T-cell (primary cell): ENCODE measurements around the gene FAM200A. TPM values are rescaled to one million over a fixed set of nuclear protein-coding genes. Genes with fewer than 3 reads are reported as not detected.
"Not testable (repeated sequence)": the region's sequence is repeated elsewhere in the genome, so short reads cannot be mapped to it uniquely, and the experiment has no call there.

Experiments
- ATAC-seq, 4 experiments: fragments of 200-7000 bp in 3 of 4; fragments of 150-1000 bp in 1 of 4; cut with Tn5 transposase; replicated peaks in 1 of 4; 1 replicate in 3 of 4; 2 replicates in 1 of 4; pipeline ENCODE4 v1.10.0; 2021; ENCODE audit warnings: moderate library complexity in 3 of 4, mild to moderate bottlenecking in 2 of 4, moderate number of reproducible peaks in 1 of 4
- CTCF ChIA-PET, 2 donors: fragments of 300-600 bp; sonication (Branson Sonifier 250); formaldehyde crosslinking; loops; one replicate each; lab custom pipeline; 2022; ENCODE audit warnings: antibody characterized with exemption in 2 of 2; lab: Charles Lee
- POLR2A ChIA-PET, 2 donors: fragments of 300-600 bp; sonication (Branson Sonifier 250); formaldehyde crosslinking; loops; one replicate each; lab custom pipeline; 2022; ENCODE audit warnings: antibody characterized with exemption in 2 of 2; lab: Charles Lee
- DNase-seq, 35 experiments: peaks; one replicate each; pipeline versions ENCODE4 v3.0.0 to v3.0.0-alpha.2; 2013 to 2023
- H3K27ac ChIP-seq: one replicate; pipeline ENCODE4 v1.5.1; 2013; ENCODE audit warnings: low read length
- H3K27me3 ChIP-seq, 2 experiments: replicated peaks in 1 of 2; 1 replicate in 1 of 2; 2 replicates in 1 of 2; pipeline versions ENCODE4 v1.6.1 to v1.7.0; 2013; ENCODE audit warnings: low read length in 1 of 2, mixed read lengths in 1 of 2; ENCODE audit not compliant: control insufficient read depth in 2 of 2, insufficient read depth in 2 of 2; ENCODE audit errors: extremely low read depth in 1 of 2
- H3K36me3 ChIP-seq, 2 donors: 1 replicate in 1 of 2; 2 replicates in 1 of 2; pipeline versions ENCODE4 v1.6.1 to v1.7.0; 2013; ENCODE audit warnings: low read length in 1 of 2; ENCODE audit not compliant: control insufficient read depth in 2 of 2, insufficient read depth in 1 of 2; ENCODE audit errors: extremely low read depth in 1 of 2
- H3K4me1 ChIP-seq, 2 experiments: 1 replicate in 1 of 2; 2 replicates in 1 of 2; pipeline versions ENCODE4 v1.6.1 to v1.7.0; 2013; ENCODE audit warnings: low read length in 2 of 2, mixed read lengths in 1 of 2; ENCODE audit not compliant: insufficient read depth in 2 of 2, control insufficient read depth in 1 of 2; ENCODE audit errors: extremely low read depth in 1 of 2
- H3K4me3 ChIP-seq, 2 donors: 1 replicate in 1 of 2; 2 replicates in 1 of 2; pipeline versions ENCODE4 v1.5.1 to v1.7.0; 2013; ENCODE audit warnings: mild to moderate bottlenecking in 2 of 2, low read length in 1 of 2, moderate library complexity in 1 of 2; ENCODE audit not compliant: control insufficient read depth in 1 of 2; ENCODE audit errors: extremely low read depth in 1 of 2
- H3K9me3 ChIP-seq: 2 replicates; pipeline ENCODE4 v1.7.0; 2013
- H3K27ac Mint-ChIP-seq, 2 donors: one replicate each; pipeline ENCODE4 v1.8.0; 2020 to 2021; ENCODE audit warnings: mild to moderate bottlenecking in 2 of 2, mixed read lengths in 2 of 2
- H3K27me3 Mint-ChIP-seq, 2 donors: one replicate each; pipeline ENCODE4 v1.8.0; 2021 to 2022; ENCODE audit warnings: mixed read lengths in 2 of 2
- H3K36me3 Mint-ChIP-seq: one replicate; pipeline ENCODE4 v1.8.0; 2021; ENCODE audit warnings: mixed read lengths
- H3K4me1 Mint-ChIP-seq, 3 donors: one replicate each; pipeline ENCODE4 v1.8.0; 2020 to 2022; ENCODE audit warnings: mixed read lengths in 3 of 3, mild to moderate bottlenecking in 1 of 3
- H3K4me3 Mint-ChIP-seq, 3 donors: one replicate each; pipeline ENCODE4 v1.8.0; 2020 to 2022; ENCODE audit warnings: mild to moderate bottlenecking in 3 of 3, mixed read lengths in 3 of 3, moderate library complexity in 3 of 3
- H3K9me3 Mint-ChIP-seq, 3 donors: one replicate each; pipeline ENCODE4 v1.8.0; 2020 to 2022; ENCODE audit warnings: mixed read lengths in 3 of 3
- WGBS: methylation state at CpG from one replicate; pipeline ENCODE4 v1.1.5; 2013; ENCODE audit warnings: missing lambda C conversion rate; ENCODE audit not compliant: insufficient coverage; 5-methylcytosine and 5-hydroxymethylcytosine counted together
- total RNA-seq, 35 experiments: library from RNA in 6 of 35; stranded (reverse) in 6 of 35; fragments of 120-200 nt in 1 of 35; gene quantifications; one replicate each; pipeline versions ENCODE4 v1.2.1 to v1.2.4 and lab custom pipeline; 2013 to 2026

Gene FAM200A
- total RNA-seq, 5 donors from 2014 or later (not counting 1 experiment from before 2014, with no cell fraction given) = 2.8 to 8.9 (median 8.5) TPM

- Histone ChIP-seq H3K9me3 (no peaks in the 10 kb centered on the region), H3K27ac (peak within 1 kb of the TSS; percentile 82), H3K27me3 (no peaks in the 10 kb centered on the region), H3K4me3 (peak within 1 kb of the TSS; percentile 84 to 92), H3K4me1 (peaks cover 16 to 38% of the 10 kb centered on the region in 2 experiments), H3K36me3 (no peaks in the 10 kb centered on the region)
- WGBS = 0% methylated on average over 39 of the region's 53 CpGs
- Mint-ChIP-seq H3K36me3 (peaks cover 3% of the 10 kb centered on the region), H3K9me3 (no peaks in the 10 kb centered on the region), H3K27me3 (no peaks in the 10 kb centered on the region), H3K27ac (peak within 1 kb of the TSS; percentile 98 to 99), H3K4me1 (peaks cover 27 to 43% (median 32%) of the 10 kb centered on the region in 3 donors), H3K4me3 (peak within 1 kb of the TSS; percentile 89 to 99 (median 96))
- POLR2A ChIA-PET = interaction anchor here (0.5 to 1.2 kb wide), 13 partner anchors 19 to 638 kb away, joined by 3 to 10 read pairs (median 3); partner anchors contain the start of genes ZNF655 (in 2 of the 2), BUD31 (in 1 of the 2), FAM200A (in 1 of the 2) and PDAP1 (in 1 of the 2)
- DNase-seq = peak; percentile 90 to 99 (median 96)
- ATAC-seq = peak; percentile 85 to 89 (median 87)
- CTCF ChIA-PET = interaction anchor here in 1 of 2 donors (0.6 to 1.2 kb wide), 10 partner anchors 11 to 549 kb away, joined by 3 to 5 read pairs (median 4); partner anchors contain the start of genes ATP5MF, BUD31, FAM200A and PDAP1
These were observed 47.2 kb downstream of the FAM200A start, which contains the start of gene ZKSCAN5 for GRCh38 chr7:99504603-99505323. Gene ZKSCAN5, plus strand, starts transcription at chr7:99504662. Its CDS starts 1,383 bp downstream, at chr7:99506045.

- peaks cover 16 to 38% of the 10 kb centered on the region in 2 experiments for H3K4me1 ChIP-seq
- 11% methylated on average over 19 of the region's 19 CpGs for WGBS
- Mint-ChIP-seq H3K27me3 (no peaks in the 10 kb centered on the region), H3K4me3 (peak overlapping the region; percentile 89 to 99 (median 96)), H3K36me3 (peaks cover 3% of the 10 kb centered on the region), H3K9me3 (no peaks in the 10 kb centered on the region), H3K4me1 (peaks cover 27 to 41% (median 32%) of the 10 kb centered on the region in 3 donors), H3K27ac (peak overlapping the region; percentile 98 to 99)
- no peaks in the 10 kb centered on the region for H3K36me3 ChIP-seq
- CTCF ChIA-PET = interaction anchor here in 1 of 2 donors (0.8 to 1.2 kb wide), 6 partner anchors 12 to 112 kb away, joined by 3 to 5 read pairs (median 4); partner anchors contain the start of genes ATP5MF, BUD31, FAM200A and PDAP1
- DNase-seq = no peak
- ATAC-seq = no peak
- no peaks in the 10 kb centered on the region for H3K27me3 ChIP-seq
- POLR2A ChIA-PET = interaction anchor here (0.6 to 1.2 kb wide), 7 partner anchors 11 to 95 kb away, joined by 3 to 10 read pairs (median 3); partner anchors contain the start of genes ZNF655 (in 2 of the 2), BUD31 (in 1 of the 2), FAM200A (in 1 of the 2) and PDAP1 (in 1 of the 2)
- H3K27ac ChIP-seq = peak overlapping the region; percentile 82
- peak overlapping the region; percentile 84 to 92 for H3K4me3 ChIP-seq
- no peaks in the 10 kb centered on the region for H3K9me3 ChIP-seq
These were observed 47.7 kb downstream of the FAM200A start for GRCh38 chr7:99504281-99504602.

GRCh38 chr7:99501236-99501635, 50.7 kb downstream of the FAM200A start:
- H3K27me3 Mint-ChIP-seq, CTCF ChIA-PET, H3K27ac ChIP-seq, ATAC-seq, H3K27me3 ChIP-seq, H3K4me3 ChIP-seq, H3K9me3 Mint-ChIP-seq, H3K9me3 ChIP-seq: not testable (repeated sequence)
- POLR2A ChIA-PET = interaction anchor here (0.6 to 1.2 kb wide), 2 partner anchors 30 to 1369 kb away, joined by 4 to 6 read pairs; no protein-coding TSS in a partner anchor
- Histone ChIP-seq H3K36me3 (peaks cover 0 to 16% of the 10 kb centered on the region in 2 donors), H3K4me1 (peaks cover 21 to 53% of the 10 kb centered on the region in 2 experiments)
- WGBS = 97% methylated on average over 9 of the region's 12 CpGs
- H3K36me3 Mint-ChIP-seq = peaks cover 17% of the 10 kb centered on the region
- H3K4me3 Mint-ChIP-seq = peak overlapping the region; percentile 95 to 100 (median 97)
- DNase-seq = peak in 1 of 35 experiments; percentile 3
- H3K4me1 Mint-ChIP-seq = peaks cover 36 to 45% (median 37%) of the 10 kb centered on the region in 3 donors
- peak overlapping the region in 1 of 2 donors; percentile 52 for H3K27ac Mint-ChIP-seq

GRCh38 chr7:99500637-99501009, 51.3 kb downstream of the FAM200A start:
- no peak for DNase-seq
- Histone ChIP-seq H3K27me3 (no peaks in the 10 kb centered on the region), H3K4me1 (peaks cover 15 to 50% of the 10 kb centered on the region in 2 experiments), H3K27ac (peak overlapping the region; percentile 94), H3K9me3 (no peaks in the 10 kb centered on the region), H3K4me3 (peak overlapping the region; percentile 87 to 99), H3K36me3 (peaks cover 0 to 18% of the 10 kb centered on the region in 2 donors)
- POLR2A ChIA-PET = interaction anchor here (0.6 to 1.2 kb wide), 4 partner anchors 29 to 1369 kb away, joined by 3 to 6 read pairs (median 4); no protein-coding TSS in a partner anchor
- ATAC-seq = no peak
- 50% methylated on average over 5 of the region's 16 CpGs for WGBS
- Mint-ChIP-seq H3K9me3 (no peaks in the 10 kb centered on the region), H3K27ac (peak overlapping the region; percentile 97 to 99), H3K4me3 (peak overlapping the region; percentile 95 to 100 (median 97)), H3K27me3 (no peaks in the 10 kb centered on the region), H3K4me1 (peaks cover 33 to 41% (median 34%) of the 10 kb centered on the region in 3 donors), H3K36me3 (peaks cover 20% of the 10 kb centered on the region)
- CTCF ChIA-PET = no interaction called here

- Mint-ChIP-seq H3K9me3 (no peaks in the 10 kb centered on the region), H3K36me3 (peaks cover 21% of the 10 kb centered on the region), H3K27me3 (no peaks in the 10 kb centered on the region), H3K27ac (peak within 1 kb of the TSS; percentile 97 to 99), H3K4me1 (peaks cover 28 to 37% (median 29%) of the 10 kb centered on the region in 3 donors), H3K4me3 (peak within 1 kb of the TSS; percentile 95 to 100 (median 97))
- Histone ChIP-seq H3K27me3 (no peaks in the 10 kb centered on the region), H3K4me3 (peak within 1 kb of the TSS; percentile 87 to 99), H3K4me1 (peaks cover 12 to 45% of the 10 kb centered on the region in 2 experiments), H3K36me3 (peaks cover 0 to 20% of the 10 kb centered on the region in 2 donors), H3K27ac (peak within 1 kb of the TSS; percentile 94), H3K9me3 (no peaks in the 10 kb centered on the region)
- POLR2A ChIA-PET = interaction anchor here (0.5 to 1.2 kb wide), 8 partner anchors 12 to 602 kb away, joined by 3 to 6 read pairs (median 3); partner anchors contain the start of gene ZNF655 (in 1 of the 2)
- ATAC-seq = peak; percentile 43 to 49 (median 45)
- CTCF ChIA-PET = interaction anchor here in 1 of 2 donors (0.8 kb wide), 1 partner anchor 117 kb away, joined by 3 read pairs; the partner anchor contains the start of gene ZSCAN25
- peak; percentile 80 to 96 (median 89) for DNase-seq
- 1% methylated on average over 64 of the region's 68 CpGs for WGBS
These were observed 51.9 kb downstream of the FAM200A start, which contains the start of gene ZNF394 for GRCh38 chr7:99499721-99500636. Gene ZNF394, minus strand, starts transcription at chr7:99500281. Its CDS starts 188 bp downstream, at chr7:99500093.
